Stomach (tissue), 4 donors: ENCODE measurements around the gene UBA1.

Source experiments
- POLR2A ChIP-seq, 4 donors: fragments of 450-650 bp; IDR thresholded peaks; one replicate each; pipeline ENCODE4 v1.6.1; 2016; ENCODE audit warnings: antibody characterized with exemption in 4 of 4, control low read depth in 2 of 4, mild to moderate bottlenecking in 1 of 4, moderate library complexity in 1 of 4
- POLR2AphosphoS5 ChIP-seq, 3 donors: sonication (generic); formaldehyde crosslinking; IDR thresholded peaks; one replicate each; pipeline ENCODE4 v1.6.1; 2016; ENCODE audit warnings: antibody characterized with exemption in 3 of 3
- TF ChIP-seq, protein P1 (sequence below), 7 experiments: fragments of 450-650 bp in 4 of 7; fragments of 200-600 bp in 3 of 7; sonication (generic) in 3 of 7; IDR thresholded peaks; one replicate each; pipeline ENCODE4 v1.5.1; 2016 to 2019; ENCODE audit warnings: antibody characterized with exemption in 7 of 7, control low read depth in 2 of 7, mild to moderate bottlenecking in 1 of 7

DNA sequence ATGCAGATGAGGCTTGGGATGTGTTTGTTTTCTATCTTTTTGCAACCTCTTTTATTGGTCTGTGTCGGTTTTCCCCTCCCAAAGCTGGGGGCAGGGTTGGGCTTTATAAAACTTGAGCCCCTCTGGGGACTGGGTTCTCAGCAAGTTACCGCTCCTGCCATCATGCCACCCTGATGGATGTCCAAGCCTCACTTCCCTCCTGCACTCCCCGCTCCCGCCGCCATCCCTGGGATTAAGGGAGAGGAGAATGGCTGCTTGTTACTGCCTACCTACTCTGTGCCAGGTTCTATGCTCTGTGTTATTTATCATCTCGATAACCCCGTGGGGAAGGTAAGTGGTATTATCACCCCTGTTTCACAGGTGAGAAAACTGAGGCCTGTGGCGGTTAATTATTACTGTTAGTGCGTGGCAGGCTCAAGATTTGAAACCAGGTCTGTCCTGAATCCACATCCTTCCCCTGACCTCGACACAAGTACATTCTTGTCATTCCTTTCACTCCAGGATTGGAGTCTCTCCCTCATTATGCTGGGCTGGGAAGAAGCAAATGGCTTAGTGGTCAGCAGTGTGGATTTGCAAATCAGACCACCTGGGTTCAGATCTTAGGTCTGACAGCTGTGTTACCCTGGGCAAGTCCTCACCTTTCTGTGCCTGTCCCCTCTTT lies 4.5 kb downstream of the UBA1 start:
- TF ChIP-seq, protein P1, sequence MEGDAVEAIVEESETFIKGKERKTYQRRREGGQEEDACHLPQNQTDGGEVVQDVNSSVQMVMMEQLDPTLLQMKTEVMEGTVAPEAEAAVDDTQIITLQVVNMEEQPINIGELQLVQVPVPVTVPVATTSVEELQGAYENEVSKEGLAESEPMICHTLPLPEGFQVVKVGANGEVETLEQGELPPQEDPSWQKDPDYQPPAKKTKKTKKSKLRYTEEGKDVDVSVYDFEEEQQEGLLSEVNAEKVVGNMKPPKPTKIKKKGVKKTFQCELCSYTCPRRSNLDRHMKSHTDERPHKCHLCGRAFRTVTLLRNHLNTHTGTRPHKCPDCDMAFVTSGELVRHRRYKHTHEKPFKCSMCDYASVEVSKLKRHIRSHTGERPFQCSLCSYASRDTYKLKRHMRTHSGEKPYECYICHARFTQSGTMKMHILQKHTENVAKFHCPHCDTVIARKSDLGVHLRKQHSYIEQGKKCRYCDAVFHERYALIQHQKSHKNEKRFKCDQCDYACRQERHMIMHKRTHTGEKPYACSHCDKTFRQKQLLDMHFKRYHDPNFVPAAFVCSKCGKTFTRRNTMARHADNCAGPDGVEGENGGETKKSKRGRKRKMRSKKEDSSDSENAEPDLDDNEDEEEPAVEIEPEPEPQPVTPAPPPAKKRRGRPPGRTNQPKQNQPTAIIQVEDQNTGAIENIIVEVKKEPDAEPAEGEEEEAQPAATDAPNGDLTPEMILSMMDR (IDR thresholded peaks at IDR 0.05) = no peak
- TF ChIP-seq POLR2A (IDR thresholded peaks at IDR 0.05) = no peak
- no peak for TF ChIP-seq POLR2AphosphoS5 (IDR thresholded peaks at IDR 0.05)
